Activated T-helper 2 cell treated with anti-CD3 and anti-CD28 coated beads, Interferon-gamma antibody, Interleukin-2, Interleukin-4, amounts not matched to agents 10 μg/mL and 5 μg/mL and 100 μg/mL, durations not matched to agents 14 hours and 24 hours and 36 hours (primary cell): Measurements from ENCODE around the gene BOLA2. TPM values are rescaled to one million over a fixed set of nuclear protein-coding genes. Genes with fewer than 3 reads are reported as not detected.
"Not testable (repeated sequence)": the region's sequence is repeated elsewhere in the genome, so short reads cannot be mapped to it uniquely, and the experiment has no call there.

ENCODE experiments used
- DNase-seq: peaks from one replicate; pipeline ENCODE4 v3.0.0; 2021; ENCODE audit warnings: low spot score
- H3K27ac Mint-ChIP-seq: one replicate; pipeline ENCODE4 v1.8.0; 2021; ENCODE audit warnings: mixed read lengths
- H3K27me3 Mint-ChIP-seq: one replicate; pipeline ENCODE4 v1.8.0; 2021; ENCODE audit warnings: low read depth, mixed read lengths
- H3K36me3 Mint-ChIP-seq: one replicate; pipeline ENCODE4 v1.8.0; 2021; ENCODE audit warnings: low read depth, mixed read lengths
- H3K4me1 Mint-ChIP-seq: one replicate; pipeline ENCODE4 v1.8.0; 2021; ENCODE audit warnings: low read depth, mixed read lengths
- H3K4me3 Mint-ChIP-seq: one replicate; pipeline ENCODE4 v1.8.0; 2021; ENCODE audit warnings: low read depth, mild to moderate bottlenecking, moderate library complexity, mixed read lengths
- H3K9me3 Mint-ChIP-seq: one replicate; pipeline ENCODE4 v1.8.0; 2021; ENCODE audit warnings: mixed read lengths
- intact Hi-C: fragments of 100-400 bp; cut with micrococcal nuclease; formaldehyde crosslinking; loops from one replicate; pipeline ENCODE4 v1.15.1; 2023
- total RNA-seq: library from RNA; stranded (reverse); gene quantifications from 2 replicates; pipeline ENCODE4 v1.2.3, GENCODE V29; 2022

The BOLA2 gene
- total RNA-seq, 1 donor from 2014 or later: 16.0 TPM

GRCh38 chr16:29425390-29425789 is 28.8 kb downstream of the BOLA2 start:
- H3K27me3 Mint-ChIP-seq, intact Hi-C loops, H3K4me3 Mint-ChIP-seq, H3K9me3 Mint-ChIP-seq, DNase-seq, H3K27ac Mint-ChIP-seq, H3K4me1 Mint-ChIP-seq: not testable (repeated sequence)
- peaks cover 20% of the 10 kb centered on the region for H3K36me3 Mint-ChIP-seq

DNA sequence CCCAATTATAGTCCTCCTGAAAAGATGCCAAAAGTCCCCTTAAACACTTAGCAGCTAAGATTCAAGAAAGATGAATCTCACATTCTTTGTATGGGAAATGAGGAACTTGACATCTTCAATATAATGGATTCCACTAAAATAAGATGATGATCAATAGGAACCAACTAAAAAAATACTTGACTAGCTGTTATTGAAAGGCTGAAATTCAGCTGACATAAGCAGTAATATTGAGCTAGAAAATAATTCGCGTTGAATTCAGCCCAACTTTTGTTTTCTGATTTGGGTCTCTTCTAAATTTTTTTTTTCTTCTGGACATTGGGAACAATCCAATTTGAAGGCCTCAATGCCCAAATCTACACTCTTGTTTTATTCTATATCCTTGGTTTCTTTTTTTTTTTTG is 30.6 kb downstream of the BOLA2 start:
- H3K27ac Mint-ChIP-seq, DNase-seq, H3K4me3 Mint-ChIP-seq, intact Hi-C loops, H3K9me3 Mint-ChIP-seq, H3K4me1 Mint-ChIP-seq, H3K27me3 Mint-ChIP-seq: not testable (repeated sequence)
- H3K36me3 Mint-ChIP-seq: peaks cover 14% of the 10 kb centered on the region

GRCh38 chr16:29405249-29405648 is 48.9 kb downstream of the BOLA2 start:
- H3K4me3 Mint-ChIP-seq, H3K27me3 Mint-ChIP-seq, H3K27ac Mint-ChIP-seq, H3K9me3 Mint-ChIP-seq, intact Hi-C loops, H3K4me1 Mint-ChIP-seq, DNase-seq: not testable (repeated sequence)
- H3K36me3 Mint-ChIP-seq: peaks cover 10% of the 10 kb centered on the region

Other genes starting within 250 kb of the BOLA2 start
- gene NPIPB11, start 47.6 kb downstream of the BOLA2 start, total RNA-seq: 2.3 and 2.4 TPM in 2 replicates
- gene SLX1B, start 182 bp upstream of the BOLA2 start, total RNA-seq: 80.0 and 86.5 TPM in 2 replicates
- 2.7 and 3.1 TPM in 2 replicates for gene SULT1A4, start 5.6 kb upstream of the BOLA2 start, total RNA-seq
- 76.6 and 94.1 TPM in 2 replicates for gene NPIPB12, start 52.1 kb upstream of the BOLA2 start, total RNA-seq
- 254 and 258 TPM in 2 replicates for gene SPN, start 208.9 kb upstream of the BOLA2 start, total RNA-seq
- gene QPRT, start 224.8 kb upstream of the BOLA2 start, total RNA-seq: 24.1 and 29.0 TPM in 2 replicates